NCI-H82 (cell line): ENCODE results near the gene B3GLCT.

Experiments
- DNase-seq: peaks from one replicate; lab custom pipeline; 2025; lab: John Stamatoyannopoulos, UW

The B3GLCT gene

DNA sequence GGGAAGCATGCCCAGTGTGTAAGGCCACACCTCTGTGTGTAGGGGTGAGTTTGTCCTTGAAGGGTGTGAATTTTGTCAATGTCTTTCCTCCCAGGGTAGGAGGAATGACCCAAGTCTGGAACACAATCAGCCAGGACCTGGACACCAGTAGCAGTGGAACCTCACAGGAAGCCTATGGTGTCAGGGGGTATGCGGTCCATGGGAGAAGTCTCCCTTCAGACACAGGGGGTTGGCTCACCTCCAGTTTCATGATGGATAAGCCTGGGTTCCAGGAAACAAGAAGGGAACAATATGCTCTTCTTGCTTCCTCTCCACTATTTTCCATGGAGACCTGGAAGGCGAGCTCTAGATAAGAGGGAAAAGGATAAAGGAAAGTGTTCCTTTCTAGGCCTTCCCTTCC, 23.9 kb downstream of the B3GLCT start:
- no peak for DNase-seq

DNA sequence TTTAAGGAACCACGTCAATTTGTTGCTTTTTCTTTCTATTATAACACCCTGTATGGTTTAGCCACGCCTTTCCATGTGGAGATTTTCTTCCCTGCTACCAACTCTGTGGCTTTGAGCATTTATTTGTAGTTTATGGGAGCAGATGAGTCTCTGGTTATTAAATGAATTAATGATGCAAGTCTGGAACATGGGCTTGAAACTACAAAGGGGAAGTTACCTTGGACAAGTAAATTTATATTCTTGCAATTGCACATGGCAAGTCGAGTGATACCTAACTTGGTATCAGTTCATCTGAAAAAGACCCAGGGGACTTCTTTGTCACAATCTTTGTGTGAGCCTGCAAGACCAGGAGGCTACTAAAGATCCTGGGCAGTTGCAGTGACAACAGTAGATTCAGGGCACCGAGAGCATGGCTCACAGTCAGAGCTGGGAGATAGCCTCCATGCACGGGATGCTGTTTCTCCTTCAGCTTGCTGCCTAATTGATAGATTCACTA, 24.4 kb downstream of the B3GLCT start:
- no peak for DNase-seq

- DNase-seq: no peak
Measured at GRCh38 chr13:31224963-31225559, 25.3 kb downstream of the B3GLCT start.

DNA sequence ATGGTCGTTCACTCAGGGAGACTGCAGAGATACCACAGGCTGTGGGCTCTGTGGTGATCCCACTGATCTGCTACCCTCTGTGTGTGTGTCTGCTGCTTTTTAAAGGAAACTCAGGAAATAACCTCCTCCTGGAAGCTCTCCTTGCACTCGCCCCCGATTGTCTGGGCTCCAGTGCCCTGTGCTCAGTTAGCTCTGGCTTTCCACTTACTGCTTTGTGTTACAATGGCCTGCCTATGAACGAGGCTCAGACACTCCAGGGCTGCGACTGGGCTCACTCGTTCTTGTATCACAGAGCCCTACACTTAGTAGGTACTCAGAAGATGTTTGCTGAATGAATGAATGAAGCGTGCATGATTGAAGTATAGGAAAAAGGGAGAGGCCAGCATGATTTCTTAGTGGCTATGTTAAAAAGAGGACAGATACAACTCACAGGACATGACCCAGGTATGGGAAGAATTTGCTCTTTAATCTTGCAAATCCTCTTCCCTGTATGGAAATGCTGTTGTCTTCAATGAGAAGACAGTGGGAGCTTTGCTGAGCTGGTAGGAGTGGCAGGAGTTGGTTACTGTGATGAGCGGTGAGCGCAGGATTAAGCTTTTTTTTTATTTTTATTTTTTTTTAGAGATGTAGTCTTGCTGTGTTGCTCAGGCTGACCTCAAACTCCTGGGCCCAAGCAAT, 26.4 kb downstream of the B3GLCT start:
- DNase-seq: no peak

- DNase-seq: no peak
Measured at GRCh38 chr13:31227063-31227462, 27.3 kb downstream of the B3GLCT start.

DNA sequence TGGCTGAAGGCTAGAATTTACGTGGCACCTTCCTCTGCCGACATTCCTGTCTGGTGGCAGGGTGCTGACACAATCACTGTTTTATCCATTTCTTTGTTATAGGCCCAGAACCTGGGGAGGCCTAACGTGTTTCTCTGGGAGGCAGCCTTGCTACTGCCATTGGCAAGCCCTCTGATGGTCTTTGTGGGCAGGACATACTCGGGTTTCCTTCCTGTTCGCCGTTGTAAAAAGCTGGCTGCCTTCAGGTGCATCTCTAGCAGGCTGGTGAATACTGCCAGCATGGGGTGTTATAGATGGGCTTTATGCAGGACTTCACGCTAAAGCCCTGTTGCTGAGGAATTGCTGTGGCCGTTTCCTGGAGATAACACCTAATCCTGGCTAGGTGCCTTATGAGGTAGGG, 28.1 kb downstream of the B3GLCT start:
- peak; percentile 22 for DNase-seq

DNA sequence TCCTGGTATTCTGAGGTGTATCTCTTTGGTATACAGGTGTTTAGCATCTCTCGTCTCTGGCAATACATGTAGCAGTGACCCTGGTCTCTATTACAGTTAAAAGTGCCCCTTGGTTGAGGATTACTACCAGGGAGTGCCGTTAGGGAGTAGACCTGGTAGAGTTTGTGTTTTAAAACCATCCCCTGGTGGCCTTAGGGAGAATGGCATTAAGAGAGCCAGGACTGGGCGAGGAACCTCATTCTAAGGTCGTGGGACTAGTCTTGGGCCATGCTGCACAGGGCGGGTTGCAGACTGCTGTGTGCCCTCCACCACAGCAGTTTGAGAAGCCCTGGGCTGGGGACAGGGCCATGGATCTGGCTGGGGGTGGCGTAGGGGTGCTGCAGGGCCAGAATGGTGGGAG, 35.0 kb downstream of the B3GLCT start:
- peak; percentile 48 for DNase-seq

GRCh38 chr13:31236211-31236786, 36.5 kb downstream of the B3GLCT start:
- DNase-seq: peak; percentile 78

GRCh38 chr13:31240921-31241320, 41.1 kb downstream of the B3GLCT start:
- DNase-seq: no peak

DNA sequence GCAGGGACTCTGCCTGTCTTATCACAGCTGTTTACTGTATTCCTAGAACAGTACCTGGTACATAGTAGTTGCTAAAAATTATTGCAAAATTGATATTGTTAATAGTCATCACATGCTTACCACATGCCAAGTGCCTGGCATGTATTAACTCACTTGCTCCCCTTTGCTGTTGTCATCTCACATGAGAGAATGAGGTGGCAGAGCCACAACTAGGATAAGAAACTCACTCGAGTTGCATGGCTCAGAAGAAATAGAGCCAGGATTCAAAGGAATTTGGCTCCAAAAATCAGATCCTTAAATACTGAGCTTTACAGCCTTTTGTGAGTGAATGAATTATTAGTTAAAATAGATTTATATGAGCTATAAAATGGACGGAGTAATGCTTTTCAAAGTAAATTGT, 42.6 kb downstream of the B3GLCT start:
- no peak for DNase-seq

- no peak for DNase-seq
Measured at GRCh38 chr13:31242916-31243315, 43.1 kb downstream of the B3GLCT start.

- DNase-seq: no peak
Measured at GRCh38 chr13:31245598-31246373, 46.0 kb downstream of the B3GLCT start.

DNA sequence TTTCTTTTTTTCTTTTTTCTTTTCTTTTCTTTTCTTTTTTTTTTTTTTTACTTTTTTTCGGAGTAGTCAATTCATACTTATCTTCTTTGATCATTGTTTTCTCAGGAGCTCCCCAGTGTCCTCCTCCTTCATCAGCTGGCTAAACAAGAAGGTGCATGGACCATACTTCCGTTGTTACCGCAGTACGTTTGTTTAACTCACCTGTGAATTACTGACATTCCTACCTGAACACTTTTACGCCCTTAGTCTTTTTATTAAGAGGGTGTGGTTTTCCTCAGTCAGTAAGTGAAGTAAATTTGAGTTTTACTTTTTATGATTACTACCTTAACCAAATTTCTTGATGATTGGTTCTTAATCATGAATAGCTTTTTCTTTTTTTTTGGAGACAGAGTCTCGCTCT, 47.1 kb downstream of the B3GLCT start:
- no peak for DNase-seq

DNA sequence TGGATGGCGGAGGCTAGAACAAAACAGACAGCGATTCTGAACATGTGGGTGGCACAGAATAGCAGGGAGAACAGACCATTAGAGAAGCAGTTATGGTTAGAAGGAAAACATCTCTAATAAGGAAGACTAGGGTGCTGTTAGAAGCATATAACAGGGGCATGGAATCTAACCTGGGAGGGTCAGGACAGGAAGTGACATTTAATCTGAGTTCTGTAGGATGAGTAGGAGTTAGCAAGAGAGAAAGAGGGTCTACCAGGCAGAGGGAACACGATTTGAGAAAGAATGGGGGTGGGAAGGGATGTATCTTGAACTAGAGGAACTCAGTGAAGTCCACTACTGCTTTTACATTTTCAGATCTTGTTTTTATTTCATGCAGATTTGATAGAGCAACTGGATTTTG, 48.6 kb downstream of the B3GLCT start:
- no peak for DNase-seq

GRCh38 chr13:31248965-31249539, 49.3 kb downstream of the B3GLCT start:
- no peak for DNase-seq

DNA sequence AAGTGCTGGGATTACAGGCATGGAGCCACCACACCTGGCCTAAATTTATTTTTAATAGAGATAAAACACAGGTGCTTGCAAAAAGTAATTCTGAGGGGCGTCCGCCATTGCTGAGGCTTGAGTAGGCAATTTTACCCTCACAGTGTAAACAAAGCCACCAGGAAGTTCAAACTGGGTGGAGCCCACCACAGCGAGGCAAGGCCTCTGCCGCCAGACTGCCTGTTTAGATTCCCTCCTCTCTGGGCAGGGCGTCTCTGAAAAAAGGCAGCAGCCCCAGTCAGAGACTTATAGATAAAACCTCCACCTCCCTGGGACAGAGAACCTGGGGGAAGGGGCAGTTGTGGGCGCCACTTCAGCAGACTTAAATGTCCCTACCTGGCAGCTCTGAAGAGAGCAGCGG, 50.7 kb downstream of the B3GLCT start:
- no peak for DNase-seq

DNA sequence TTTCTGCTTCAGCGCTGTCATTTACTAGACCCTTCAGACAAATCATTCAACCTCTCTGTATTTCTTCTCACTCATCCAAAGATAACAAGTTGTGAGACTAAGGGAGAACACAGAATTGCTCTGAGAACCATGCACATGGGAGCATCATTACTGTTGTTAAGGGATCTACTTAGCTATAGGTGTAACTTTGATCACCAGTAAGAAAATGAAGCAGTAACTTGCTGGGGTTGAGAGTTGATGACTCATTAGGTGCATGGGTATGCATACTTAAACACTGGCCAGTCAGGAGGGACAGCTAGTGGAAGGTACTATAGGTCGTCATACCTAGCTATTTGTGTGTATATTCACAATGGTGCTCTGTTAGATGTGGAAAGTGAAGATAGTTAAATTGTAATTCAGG, 61.5 kb downstream of the B3GLCT start:
- DNase-seq: no peak

DNA sequence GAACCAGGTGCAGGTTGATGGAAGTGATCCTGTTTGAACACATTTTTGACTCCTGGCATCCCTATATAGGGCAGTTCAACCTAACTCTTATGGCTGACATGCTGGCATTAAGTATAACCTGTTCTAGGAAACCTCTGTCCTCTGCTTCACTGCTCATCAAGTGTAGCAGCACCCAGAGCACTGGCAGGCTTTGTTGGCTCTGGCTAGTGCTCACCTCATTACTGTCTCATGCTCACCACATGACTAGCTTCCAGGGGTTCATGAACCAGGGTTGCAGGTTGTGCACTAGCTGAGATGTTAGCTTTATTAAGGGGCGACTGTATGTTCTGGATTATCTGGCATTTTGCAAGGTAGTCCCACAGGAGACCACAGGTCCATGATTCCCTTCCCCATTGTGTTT, 63.6 kb downstream of the B3GLCT start:
- no peak for DNase-seq

GRCh38 chr13:31264151-31264550, 64.4 kb downstream of the B3GLCT start:
- DNase-seq: no peak

GRCh38 chr13:31267126-31267784, 67.5 kb downstream of the B3GLCT start:
- no peak for DNase-seq

DNA sequence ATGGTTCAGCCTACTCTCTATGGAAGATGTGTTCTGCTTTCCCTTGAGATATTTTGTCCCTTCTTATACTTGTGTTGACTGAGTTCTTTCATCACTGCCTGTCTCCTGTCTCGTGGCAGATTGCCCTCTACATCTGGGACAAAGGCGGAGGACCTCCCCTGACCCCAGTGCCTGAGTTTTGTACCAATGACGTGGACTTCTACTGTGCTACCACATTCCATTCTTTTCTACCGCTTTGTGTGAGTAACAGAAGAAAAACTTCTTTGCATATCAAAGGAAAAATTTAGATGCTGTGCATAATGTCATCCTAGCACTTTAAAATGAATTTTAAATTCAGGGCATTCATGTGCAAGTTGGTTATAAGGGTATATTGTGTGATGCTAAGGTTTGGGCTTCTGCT, 74.6 kb downstream of the B3GLCT start:
- DNase-seq: no peak

- DNase-seq: no peak
Measured at GRCh38 chr13:31276421-31276820, 76.6 kb downstream of the B3GLCT start.
